K562 treated with DMSO at 1 percent for 4 hours (cell line): ENCODE data around the gene UNC45B. TPM values are rescaled to one million over a fixed set of nuclear protein-coding genes. Genes with fewer than 3 reads are reported as not detected.

Source experiments
- total RNA-seq: library from RNA; unstranded; fragments of 300-600 nt; gene quantifications from 2 replicates; pipeline ENCODE4 v1.2.3, GENCODE V29; 2022; ENCODE audit not compliant: insufficient read depth

Gene UNC45B
- not detected in 2 replicates for total RNA-seq

GRCh38 chr17:35147375-35147905 lies at the start of gene UNC45B:
Gene UNC45B, plus strand, starts transcription at chr17:35147817. Its CDS starts 447 bp downstream, at chr17:35148264.

GRCh38 chr17:35119370-35120165 lies 28.0 kb upstream of the UNC45B start, which contains the start of gene RAD51D:
Gene RAD51D, minus strand, starts transcription at chr17:35119860. Its CDS starts 247 bp downstream, at chr17:35119613.

GRCh38 chr17:35121315-35121714 lies 26.3 kb upstream of the UNC45B start, which contains the start of gene FNDC8:
Gene FNDC8, plus strand, starts transcription at chr17:35121615. Its CDS starts 79 bp downstream, at chr17:35121694.

GRCh38 chr17:35141681-35142466 lies 5.7 kb upstream of the UNC45B start, which contains the start of gene NLE1:
Gene NLE1, minus strand, starts transcription at chr17:35142303. Its CDS starts 28 bp downstream, at chr17:35142275.

GRCh38 chr17:35194001-35194400 lies 46.4 kb downstream of the UNC45B start, which contains the start of gene SLC35G3:
Gene SLC35G3, minus strand, starts transcription at chr17:35194393. Its CDS starts 86 bp downstream, at chr17:35194307.

Other genes starting within 250 kb of the UNC45B start
- gene CCT6B, start 186.4 kb upstream of the UNC45B start, total RNA-seq, result 0.53 and 0.84 TPM in 2 replicates
- 6.2 and 12.9 TPM in 2 replicates for gene ZNF830, start 186.3 kb upstream of the UNC45B start, total RNA-seq
- 11.0 and 17.8 TPM in 2 replicates for gene LIG3, start 167.3 kb upstream of the UNC45B start, total RNA-seq
- gene RFFL, start 84.1 kb upstream of the UNC45B start, total RNA-seq, result 4.0 and 9.1 TPM in 2 replicates
- 6.7 and 14.7 TPM in 2 replicates for gene RAD51D, start 28.0 kb upstream of the UNC45B start, total RNA-seq
- not detected in 2 replicates for gene FNDC8, start 26.2 kb upstream of the UNC45B start, total RNA-seq
- 17.1 and 17.7 TPM in 2 replicates for gene NLE1, start 5.5 kb upstream of the UNC45B start, total RNA-seq
- not detected in 2 replicates for gene SLC35G3, start 46.6 kb downstream of the UNC45B start, total RNA-seq
- gene SLFN5, start 95.3 kb downstream of the UNC45B start, total RNA-seq, result 1.6 and 1.8 TPM in 2 replicates
- gene SLFN11, start 225.8 kb downstream of the UNC45B start, total RNA-seq, result not detected in 2 replicates